Thyroid gland (tissue), 4 donors: ENCODE data around the gene PLCB3.

Source experiments
- POLR2A ChIP-seq, 2 donors: fragments of 450-650 bp; IDR thresholded peaks; one replicate each; pipeline ENCODE4 v1.6.1; 2017; ENCODE audit warnings: antibody characterized with exemption in 2 of 2, mild to moderate bottlenecking in 2 of 2, moderate library complexity in 1 of 2
- TF ChIP-seq, protein P1 (sequence below), 6 experiments: fragments of 200-600 bp in 3 of 6; fragments of 450-650 bp in 3 of 6; sonication (generic) in 3 of 6; IDR thresholded peaks; one replicate each; pipeline ENCODE4 v1.5.1; 2016 to 2019; ENCODE audit warnings: antibody characterized with exemption in 6 of 6, mild to moderate bottlenecking in 2 of 6, inconsistent platforms in 1 of 6, moderate library complexity in 1 of 6

DNA sequence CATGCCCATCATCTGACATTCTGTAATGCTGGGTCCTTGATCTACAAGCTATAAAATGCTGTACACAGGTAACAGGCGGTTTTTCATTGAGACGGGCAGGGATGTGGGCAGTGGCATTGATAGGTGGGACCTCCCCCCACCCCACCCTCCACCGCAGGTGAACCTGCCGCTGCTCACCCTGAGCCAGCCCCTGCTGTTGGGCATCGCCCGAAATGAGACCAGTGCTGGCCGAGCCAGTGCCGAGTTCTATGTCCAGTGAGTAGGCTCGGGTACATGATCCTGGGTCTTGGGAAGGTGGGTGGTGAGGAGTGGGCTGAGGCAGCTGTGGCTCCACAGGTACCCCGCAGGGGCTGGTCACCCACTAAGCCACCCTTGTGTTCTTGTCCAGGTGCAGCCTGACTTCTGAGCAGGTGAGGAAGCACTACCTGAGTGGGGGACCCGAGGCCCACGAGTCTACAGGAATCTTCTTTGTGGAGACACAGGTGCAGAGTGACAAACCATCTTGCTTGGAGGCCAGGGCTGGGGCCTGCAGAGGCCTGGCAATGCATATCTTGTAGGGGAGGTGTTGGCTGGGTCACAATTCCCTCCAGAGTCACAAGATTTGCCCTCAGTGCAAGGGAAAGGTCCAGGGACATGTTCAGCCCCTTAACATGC, 22.1 kb upstream of the PLCB3 start:
- TF ChIP-seq POLR2A (IDR thresholded peaks at IDR 0.05) = no peak
- TF ChIP-seq, protein P1, sequence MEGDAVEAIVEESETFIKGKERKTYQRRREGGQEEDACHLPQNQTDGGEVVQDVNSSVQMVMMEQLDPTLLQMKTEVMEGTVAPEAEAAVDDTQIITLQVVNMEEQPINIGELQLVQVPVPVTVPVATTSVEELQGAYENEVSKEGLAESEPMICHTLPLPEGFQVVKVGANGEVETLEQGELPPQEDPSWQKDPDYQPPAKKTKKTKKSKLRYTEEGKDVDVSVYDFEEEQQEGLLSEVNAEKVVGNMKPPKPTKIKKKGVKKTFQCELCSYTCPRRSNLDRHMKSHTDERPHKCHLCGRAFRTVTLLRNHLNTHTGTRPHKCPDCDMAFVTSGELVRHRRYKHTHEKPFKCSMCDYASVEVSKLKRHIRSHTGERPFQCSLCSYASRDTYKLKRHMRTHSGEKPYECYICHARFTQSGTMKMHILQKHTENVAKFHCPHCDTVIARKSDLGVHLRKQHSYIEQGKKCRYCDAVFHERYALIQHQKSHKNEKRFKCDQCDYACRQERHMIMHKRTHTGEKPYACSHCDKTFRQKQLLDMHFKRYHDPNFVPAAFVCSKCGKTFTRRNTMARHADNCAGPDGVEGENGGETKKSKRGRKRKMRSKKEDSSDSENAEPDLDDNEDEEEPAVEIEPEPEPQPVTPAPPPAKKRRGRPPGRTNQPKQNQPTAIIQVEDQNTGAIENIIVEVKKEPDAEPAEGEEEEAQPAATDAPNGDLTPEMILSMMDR (IDR thresholded peaks at IDR 0.05) = no peak
